ENCODE data around the gene VMO1.

DNA sequence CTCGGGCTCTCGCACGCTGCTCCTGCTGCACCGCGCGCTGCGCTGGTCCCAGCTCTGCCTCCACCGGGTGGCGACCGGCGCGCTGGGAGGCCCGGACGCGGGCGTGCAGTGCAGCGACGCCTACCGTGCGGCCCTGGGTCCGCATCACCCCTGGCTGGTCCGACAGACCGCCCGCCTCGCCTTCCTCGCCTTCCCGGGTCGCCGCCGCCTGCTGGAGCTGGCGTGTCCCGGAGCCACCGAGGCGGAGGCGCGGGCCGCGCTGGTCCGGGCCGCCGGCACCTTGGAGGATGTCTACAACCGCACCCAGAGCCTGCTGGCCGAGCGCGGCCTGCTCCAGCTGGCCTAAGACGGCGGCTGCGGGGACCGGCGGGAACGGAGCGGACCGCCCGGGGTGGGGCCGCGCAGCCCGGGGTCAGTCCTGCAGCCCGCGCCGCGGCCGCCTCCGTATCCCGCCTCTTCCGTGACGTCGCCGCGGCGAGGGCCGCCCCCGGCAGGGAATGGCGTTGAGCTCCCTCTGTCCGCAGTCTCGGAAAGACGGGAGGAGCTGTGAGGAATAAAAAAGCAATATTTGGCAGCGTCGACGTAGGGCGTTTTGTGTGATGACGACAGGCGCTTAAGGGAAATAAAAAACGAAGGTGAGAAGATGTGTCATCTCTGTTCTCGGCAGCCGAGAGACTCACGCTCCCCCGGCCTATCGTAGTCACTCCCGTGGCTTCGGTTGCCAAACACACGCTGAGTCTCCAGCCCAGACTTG is 4.0 kb upstream of the VMO1 start:
- TF ChIP-seq, protein P1, sequence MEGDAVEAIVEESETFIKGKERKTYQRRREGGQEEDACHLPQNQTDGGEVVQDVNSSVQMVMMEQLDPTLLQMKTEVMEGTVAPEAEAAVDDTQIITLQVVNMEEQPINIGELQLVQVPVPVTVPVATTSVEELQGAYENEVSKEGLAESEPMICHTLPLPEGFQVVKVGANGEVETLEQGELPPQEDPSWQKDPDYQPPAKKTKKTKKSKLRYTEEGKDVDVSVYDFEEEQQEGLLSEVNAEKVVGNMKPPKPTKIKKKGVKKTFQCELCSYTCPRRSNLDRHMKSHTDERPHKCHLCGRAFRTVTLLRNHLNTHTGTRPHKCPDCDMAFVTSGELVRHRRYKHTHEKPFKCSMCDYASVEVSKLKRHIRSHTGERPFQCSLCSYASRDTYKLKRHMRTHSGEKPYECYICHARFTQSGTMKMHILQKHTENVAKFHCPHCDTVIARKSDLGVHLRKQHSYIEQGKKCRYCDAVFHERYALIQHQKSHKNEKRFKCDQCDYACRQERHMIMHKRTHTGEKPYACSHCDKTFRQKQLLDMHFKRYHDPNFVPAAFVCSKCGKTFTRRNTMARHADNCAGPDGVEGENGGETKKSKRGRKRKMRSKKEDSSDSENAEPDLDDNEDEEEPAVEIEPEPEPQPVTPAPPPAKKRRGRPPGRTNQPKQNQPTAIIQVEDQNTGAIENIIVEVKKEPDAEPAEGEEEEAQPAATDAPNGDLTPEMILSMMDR (IDR thresholded peaks at IDR 0.05; ENCODE audit: poor library complexity) = peak; percentile 59
- no peak for TF ChIP-seq EZH2phosphoT487 (IDR thresholded peaks at IDR 0.05; ENCODE audit: low read depth, severe bottlenecking, unreplicated experiment)
